ENCODE measurements around the gene CACNA1G. TPM values are rescaled to one million over a fixed set of nuclear protein-coding genes. Genes with fewer than 3 reads are reported as not detected.

Gene CACNA1G
- total RNA-seq, 1 experiment from 2014 or later = 13.0 TPM

DNA sequence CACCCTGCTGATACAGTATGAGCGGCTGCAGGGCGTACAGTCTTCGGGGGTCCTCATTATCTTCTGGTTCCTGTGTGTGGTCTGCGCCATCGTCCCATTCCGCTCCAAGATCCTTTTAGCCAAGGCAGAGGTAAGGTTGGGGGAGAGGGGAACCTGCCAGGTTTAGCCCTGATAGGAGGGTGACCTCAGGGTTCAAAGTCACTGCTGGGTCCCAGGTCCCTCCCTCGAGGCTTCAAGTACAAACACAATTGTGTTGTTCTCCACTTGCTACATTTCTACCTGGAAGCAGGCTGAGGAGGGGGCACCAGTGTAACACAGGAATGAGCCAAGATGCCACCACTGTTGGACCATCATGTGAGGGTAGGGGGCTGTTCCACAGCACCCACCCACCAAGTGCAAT, 96.5 kb downstream of the CACNA1G start:
- in situ Hi-C loops (cut with HindIII; ENCODE audit: low sequenced_read_pairs) = no loop called here
- no peak for DNase-seq (ENCODE audit: low spot score)

DNA sequence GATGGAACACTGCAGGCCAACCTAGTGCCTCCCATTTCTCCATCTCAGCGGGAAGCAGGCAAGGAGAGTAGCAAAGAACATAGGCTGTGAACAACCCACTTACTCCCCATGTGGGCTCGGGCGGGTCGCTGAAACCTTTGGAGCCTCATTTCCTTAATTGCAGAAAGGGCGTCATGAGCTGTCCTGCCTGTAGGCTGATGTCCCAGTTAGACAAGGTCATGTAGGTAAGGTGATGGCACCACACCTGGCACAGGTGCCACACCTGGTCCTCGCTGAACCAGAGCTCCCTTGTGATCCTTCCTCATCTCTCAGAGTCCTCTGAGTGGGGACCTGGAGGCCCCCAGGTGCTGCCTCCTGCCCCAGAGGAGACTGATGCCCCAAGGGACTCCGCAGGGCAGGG, 97.1 kb downstream of the CACNA1G start:
- no peak for DNase-seq (ENCODE audit: low spot score)
- in situ Hi-C loops (cut with HindIII; ENCODE audit: low sequenced_read_pairs) = no loop called here

DNA sequence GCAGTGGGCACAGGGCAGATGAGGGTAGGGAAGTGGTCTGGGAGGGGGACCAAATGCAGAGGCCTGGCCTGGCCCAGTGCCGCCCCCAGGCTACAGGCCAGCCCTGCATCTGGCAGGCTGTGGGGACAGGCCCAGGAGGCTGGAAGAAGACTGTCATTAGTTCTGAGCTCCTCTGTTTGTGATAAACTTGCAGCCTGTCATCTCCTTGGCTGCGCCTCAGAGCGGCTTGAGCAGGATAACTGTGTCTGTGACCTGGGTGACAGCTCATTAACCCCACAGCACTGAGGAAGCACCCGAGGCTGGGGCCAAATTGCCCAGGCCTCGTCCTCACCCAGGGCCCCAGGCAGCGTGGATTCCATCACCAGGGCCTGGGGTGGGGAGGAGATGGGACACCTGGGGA, 98.1 kb downstream of the CACNA1G start:
- in situ Hi-C loops (cut with HindIII; ENCODE audit: low sequenced_read_pairs) = no loop called here

DNA sequence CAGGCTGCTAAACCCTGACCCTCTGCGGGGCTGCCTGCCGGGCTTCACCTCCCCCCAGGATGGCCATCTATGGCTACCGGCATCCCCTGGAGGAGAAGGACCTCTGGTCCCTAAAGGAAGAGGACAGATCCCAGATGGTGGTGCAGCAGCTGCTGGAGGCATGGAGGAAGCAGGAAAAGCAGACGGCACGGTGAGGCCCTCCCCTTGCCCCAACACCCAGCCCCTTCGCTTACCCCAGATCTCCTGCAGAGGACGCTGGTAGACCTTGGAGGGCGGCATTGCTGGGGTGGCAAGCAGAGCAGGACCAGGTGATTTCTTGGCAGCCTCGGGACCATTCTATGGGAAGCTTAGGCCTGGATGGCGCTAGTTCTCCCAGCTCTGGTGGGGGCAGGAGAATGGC, 98.7 kb downstream of the CACNA1G start:
- in situ Hi-C loops (cut with HindIII; ENCODE audit: low sequenced_read_pairs) = no loop called here
- DNase-seq (ENCODE audit: low spot score) = no peak

More for the DNA sequence above, 98.1 kb downstream of the CACNA1G start:
- no peak for DNase-seq (ENCODE audit: low spot score)

DNA sequence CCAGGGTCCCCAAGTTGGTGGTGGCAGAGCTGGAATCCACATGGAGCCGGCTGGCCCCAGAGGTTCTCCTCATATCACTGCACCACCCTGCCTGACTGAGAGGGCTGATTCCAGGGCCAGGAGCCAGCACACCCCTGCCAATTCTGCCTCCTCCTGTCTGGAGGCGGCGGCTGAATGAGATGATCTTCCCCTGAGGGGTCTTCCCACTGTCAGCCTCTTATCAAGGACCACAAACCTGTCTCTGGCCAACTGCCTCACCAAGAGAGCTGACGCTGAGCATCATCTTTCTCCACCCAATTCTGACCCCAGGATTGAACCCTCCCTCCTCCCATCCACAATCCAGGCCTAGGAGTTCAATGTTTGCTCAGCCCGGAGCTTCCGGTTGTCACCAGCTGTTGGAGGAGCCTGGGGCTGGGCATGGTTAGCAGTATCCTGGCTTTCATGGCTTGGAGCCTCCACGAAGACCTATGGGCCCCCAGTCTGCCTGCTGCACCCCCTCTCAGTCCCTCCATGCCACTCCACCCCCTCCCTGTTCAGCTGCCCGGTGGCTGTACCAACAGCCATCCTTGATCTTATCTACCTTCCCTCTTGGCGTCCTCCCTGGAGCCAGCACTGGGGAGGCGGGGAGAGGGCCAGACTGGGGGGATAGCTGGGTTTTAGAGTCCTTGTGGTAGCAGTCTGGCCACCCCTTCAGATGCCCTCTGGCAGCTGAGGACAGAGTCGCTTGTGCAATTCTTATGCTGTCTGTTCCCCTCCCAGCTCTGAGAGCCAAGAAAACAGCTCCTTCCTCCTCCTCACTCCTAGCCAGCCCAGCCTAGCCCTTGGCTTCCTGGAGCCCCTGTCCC, 99.7 kb downstream of the CACNA1G start:
- no peak for DNase-seq (ENCODE audit: low spot score)
- in situ Hi-C loops (cut with HindIII; ENCODE audit: low sequenced_read_pairs) = no loop called here

DNA sequence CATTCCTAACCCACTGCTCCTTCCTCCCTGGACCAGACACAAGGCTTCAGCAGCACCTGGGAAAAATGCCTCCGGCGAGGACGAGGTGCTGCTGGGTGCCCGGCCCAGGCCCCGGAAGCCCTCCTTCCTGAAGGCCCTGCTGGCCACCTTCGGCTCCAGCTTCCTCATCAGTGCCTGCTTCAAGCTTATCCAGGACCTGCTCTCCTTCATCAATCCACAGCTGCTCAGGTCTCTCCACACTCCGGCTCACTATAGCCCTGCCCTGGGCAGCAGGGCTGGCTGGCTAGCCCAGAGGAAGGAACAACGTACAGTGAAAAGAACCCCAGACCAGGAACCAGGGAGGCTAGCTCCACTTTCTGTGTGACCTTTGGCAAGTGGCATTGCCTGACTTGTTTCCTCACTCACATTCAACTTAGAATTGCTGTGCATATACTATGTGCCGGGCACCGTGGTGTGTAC, 100.4 kb downstream of the CACNA1G start:
- no peak for DNase-seq (ENCODE audit: low spot score)
- in situ Hi-C loops (cut with HindIII; ENCODE audit: low sequenced_read_pairs) = no loop called here

DNA sequence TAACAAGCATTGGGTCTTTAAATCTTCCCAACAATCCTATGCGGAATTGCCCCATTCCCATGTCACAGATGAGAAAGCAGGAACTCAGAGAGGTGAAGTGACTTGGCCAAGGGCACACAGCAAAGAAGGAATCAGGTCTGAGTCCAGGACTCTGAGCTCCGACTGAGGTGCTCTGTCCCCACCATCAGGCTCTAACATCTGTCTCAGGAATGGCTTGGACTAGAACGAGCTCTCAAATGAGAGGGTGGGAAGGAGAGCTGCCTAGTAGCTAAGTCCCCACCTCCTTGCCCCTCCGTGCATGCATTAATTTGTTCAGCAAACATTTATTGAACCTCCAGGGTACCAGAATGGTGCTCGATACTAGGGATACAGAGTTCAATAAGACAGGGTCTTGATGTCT, 100.8 kb downstream of the CACNA1G start:
- in situ Hi-C loops (cut with HindIII; ENCODE audit: low sequenced_read_pairs) = no loop called here
- no peak for DNase-seq (ENCODE audit: low spot score)

DNA sequence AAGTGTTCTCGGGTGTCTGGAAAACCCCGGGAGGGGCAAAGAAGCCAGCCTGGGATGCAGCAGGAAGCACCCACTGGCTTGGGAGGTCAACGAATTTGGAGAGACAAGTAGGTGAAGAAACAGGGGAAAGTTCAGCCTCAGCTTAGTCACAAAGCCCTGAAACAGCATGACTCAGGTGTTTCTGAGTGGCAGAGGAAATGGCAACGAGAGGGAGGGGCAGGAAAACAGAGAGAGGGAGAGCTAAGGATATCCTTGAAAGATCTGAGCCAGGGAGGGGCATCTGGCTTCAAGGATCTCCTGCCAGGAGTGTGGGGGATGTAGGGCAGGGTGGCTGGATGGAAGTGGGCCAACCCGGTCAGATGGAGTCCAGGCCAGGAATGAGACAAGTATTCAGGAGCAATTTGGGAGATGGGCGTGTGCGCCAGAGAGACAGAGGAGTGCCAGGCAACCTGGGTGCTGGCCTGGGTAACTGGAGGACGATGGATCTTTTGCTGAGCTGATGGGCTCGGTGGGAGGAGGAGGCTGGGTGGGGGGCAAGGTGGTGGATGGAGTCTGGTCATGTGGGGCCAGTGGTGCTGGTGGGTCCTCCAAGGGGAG, 101.4 kb downstream of the CACNA1G start:
- in situ Hi-C loops (cut with HindIII; ENCODE audit: low sequenced_read_pairs) = no loop called here

DNA sequence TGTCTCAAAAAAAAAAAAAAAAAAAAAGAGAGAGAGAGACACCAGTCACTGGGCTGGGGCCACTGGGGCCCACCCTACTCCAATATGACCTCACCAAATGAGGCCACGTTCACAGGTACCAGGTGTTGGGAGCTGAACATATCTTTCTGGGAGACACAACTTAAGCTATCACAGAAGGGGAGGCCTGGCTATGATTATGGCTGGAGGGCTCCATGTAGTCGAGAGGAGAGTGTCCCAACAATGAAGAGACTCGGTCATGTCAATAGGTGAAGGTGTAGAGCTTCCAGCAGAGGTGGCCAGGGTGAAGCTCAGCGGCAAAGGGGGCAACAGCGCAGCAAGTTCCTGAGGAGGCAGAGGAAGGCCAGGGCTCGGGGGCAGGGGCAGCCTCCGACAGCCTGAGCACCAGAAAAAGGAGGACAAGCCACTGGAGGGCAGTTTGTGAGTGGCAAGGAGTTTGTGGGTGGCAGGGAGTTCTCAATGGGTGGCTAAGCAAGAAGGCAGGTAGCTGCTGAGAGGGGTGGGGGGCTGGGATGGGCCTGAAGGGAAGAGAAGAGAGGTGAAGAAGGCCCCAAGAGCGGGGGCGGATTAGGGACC, 102.2 kb downstream of the CACNA1G start:
- in situ Hi-C loops (cut with HindIII; ENCODE audit: low sequenced_read_pairs) = no loop called here
- no peak for DNase-seq (ENCODE audit: low spot score)

More for the DNA sequence above, 101.4 kb downstream of the CACNA1G start:
- peak; percentile 69 for DNase-seq (ENCODE audit: low spot score)

DNA sequence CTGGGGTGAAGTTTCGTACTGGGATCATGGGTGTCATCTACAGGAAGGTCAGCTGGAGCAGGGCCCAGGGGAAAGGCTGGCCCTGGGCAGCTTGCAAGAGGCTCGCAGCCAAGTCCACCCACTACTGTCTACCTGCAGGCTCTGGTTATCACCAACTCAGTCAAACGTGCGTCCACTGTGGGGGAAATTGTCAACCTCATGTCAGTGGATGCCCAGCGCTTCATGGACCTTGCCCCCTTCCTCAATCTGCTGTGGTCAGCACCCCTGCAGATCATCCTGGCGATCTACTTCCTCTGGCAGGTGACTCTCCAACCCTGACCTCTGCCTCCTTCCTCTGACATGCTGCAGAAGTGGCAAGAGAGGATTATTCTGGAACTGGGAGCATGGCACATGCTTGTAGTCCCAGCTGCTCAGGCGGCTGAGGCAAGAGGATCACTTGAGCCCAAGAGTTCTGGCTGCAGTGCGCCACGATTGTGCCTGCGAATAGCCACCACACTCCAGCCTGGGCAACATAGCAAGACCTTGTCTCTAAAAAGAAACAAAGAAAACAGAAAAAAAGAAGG, 103.4 kb downstream of the CACNA1G start:
- in situ Hi-C loops (cut with HindIII; ENCODE audit: low sequenced_read_pairs) = no loop called here
- no peak for DNase-seq (ENCODE audit: low spot score)

DNA sequence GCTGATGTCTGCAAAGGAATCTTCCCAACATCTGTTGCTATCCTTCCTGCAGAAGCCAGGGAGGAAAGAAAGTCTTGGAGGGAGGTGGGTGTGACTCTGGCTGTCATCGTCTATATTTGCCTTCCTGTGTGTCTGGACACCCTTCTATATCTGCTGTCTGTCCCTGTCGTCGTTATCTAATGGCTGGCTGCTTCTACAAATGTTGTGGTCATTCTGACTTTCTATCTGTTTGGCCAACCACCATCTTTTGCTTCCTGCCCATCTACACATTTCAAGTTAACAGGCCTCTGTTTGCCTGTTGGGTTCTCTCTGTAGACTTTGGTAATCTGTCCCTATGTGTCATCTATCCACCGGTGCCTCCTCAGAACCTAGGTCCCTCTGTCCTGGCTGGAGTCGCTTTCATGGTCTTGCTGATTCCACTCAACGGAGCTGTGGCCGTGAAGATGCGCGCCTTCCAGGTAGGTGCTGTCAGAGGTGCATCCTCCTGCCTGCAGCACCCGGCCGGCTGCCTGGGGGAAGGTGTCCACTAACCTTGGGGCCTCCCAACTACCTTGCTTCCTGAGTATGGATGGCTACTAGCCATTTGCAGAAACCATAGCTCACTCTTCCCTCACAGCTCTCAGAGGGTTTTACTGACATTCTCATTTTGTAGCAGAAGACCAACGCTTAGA, 104.4 kb downstream of the CACNA1G start:
- no peak for DNase-seq (ENCODE audit: low spot score)
- in situ Hi-C loops (cut with HindIII; ENCODE audit: low sequenced_read_pairs) = no loop called here

DNA sequence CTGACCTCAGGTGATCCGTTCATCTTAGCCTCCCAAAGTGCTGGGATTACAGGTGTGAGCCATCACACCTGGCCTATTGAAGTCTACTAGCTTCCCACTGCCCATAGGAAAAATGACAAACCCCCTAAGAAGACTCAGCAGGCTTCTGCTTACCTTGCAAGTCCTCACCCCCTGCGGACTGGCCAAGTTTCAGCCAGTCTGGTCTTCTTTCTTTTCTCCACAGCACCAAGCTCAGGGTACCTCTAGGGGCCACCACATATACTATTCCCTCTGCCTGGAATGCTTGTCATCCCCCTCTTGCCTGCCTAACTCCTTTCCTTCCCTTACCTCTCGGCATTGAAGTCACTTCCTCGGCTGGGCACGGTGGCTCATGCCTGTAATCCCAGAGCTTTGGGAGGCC, 105.3 kb downstream of the CACNA1G start:
- in situ Hi-C loops (cut with HindIII; ENCODE audit: low sequenced_read_pairs) = no loop called here
- no peak for DNase-seq (ENCODE audit: low spot score)

DNA sequence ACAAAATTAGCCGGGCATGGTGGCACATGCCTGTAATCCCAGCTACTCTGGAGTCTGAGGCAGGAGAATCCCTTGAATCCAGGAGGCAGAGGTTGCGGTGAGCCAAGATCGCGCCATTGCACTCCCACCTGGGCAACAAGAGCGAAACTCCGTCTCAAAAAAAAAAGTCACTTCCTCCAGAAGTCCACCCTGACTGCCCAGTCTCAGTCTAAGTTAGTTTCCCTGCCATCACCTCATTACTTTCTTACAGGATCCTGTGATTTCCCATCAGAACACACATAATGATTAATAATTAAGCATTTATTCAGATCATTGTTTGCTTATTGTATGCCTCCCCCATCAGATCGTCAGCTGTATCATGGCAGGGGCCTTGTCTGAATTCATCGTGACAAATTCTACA, 105.8 kb downstream of the CACNA1G start:
- no peak for DNase-seq (ENCODE audit: low spot score)
- in situ Hi-C loops (cut with HindIII; ENCODE audit: low sequenced_read_pairs) = no loop called here

DNA sequence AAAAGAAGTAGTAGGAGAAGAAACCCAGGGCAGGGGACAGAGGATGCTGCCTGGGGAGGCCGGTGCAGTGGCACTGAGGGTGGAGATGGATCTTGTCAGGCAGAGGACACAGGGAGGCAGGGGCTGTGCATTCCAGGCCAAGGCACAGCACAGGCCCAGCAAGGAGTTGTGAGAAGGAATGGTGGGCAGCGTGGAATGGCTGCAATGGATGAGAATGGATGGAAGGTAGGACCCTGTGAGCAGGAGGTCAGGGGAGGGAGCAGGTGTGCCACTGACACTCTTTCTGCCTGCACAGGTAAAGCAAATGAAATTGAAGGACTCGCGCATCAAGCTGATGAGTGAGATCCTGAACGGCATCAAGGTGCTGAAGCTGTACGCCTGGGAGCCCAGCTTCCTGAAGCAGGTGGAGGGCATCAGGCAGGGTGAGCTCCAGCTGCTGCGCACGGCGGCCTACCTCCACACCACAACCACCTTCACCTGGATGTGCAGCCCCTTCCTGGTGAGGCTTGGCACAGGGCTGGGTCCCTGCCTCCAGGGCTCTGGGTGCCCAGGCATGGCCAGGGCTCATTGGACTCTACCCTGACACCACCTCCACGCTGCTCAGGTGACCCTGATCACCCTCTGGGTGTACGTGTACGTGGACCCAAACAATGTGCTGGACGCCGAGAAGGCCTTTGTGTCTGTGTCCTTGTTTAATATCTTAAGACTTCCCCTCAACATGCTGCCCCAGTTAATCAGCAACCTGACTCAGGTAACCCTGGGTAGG, 106.9 kb downstream of the CACNA1G start:
- DNase-seq (ENCODE audit: low spot score) = no peak
- in situ Hi-C loops (cut with HindIII; ENCODE audit: low sequenced_read_pairs) = no loop called here

DNA sequence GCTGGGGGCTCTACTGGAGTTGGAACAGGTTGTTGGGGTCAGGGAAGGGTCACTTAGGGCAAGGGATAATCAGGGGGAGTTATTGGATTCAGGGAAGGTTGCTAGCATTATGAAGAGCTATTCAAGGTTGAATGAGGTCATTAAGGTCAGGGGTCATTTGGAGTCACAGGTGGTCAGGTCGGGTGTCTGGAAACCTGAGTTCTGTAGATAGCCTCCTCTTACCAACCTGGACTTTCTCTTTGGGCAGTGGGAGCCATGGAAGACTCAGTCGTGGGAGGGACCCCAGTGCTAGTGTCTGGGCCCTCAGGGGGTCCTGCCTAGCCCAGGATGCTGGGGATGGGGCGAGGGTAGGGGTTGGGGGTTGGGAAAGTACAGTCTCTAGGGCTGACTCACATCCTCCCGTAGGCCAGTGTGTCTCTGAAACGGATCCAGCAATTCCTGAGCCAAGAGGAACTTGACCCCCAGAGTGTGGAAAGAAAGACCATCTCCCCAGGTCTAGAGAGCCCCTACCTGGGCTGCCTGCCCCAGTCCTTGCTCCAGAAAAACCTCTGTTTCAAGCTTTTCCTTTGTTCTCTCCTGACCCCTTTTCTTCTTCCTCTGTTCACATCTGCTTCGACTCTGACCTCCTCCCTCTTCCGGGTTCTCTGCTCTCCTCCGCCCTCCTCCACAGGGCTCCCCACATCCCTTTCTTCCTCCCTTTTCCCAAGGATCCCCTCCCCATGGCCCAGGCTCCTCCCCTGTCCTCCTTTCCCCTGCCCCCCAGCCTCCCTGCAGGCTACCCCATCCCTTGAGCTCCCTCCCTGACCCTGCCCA, 107.7 kb downstream of the CACNA1G start:
- no peak for DNase-seq (ENCODE audit: low spot score)
- in situ Hi-C loops (cut with HindIII; ENCODE audit: low sequenced_read_pairs) = no loop called here

DNA sequence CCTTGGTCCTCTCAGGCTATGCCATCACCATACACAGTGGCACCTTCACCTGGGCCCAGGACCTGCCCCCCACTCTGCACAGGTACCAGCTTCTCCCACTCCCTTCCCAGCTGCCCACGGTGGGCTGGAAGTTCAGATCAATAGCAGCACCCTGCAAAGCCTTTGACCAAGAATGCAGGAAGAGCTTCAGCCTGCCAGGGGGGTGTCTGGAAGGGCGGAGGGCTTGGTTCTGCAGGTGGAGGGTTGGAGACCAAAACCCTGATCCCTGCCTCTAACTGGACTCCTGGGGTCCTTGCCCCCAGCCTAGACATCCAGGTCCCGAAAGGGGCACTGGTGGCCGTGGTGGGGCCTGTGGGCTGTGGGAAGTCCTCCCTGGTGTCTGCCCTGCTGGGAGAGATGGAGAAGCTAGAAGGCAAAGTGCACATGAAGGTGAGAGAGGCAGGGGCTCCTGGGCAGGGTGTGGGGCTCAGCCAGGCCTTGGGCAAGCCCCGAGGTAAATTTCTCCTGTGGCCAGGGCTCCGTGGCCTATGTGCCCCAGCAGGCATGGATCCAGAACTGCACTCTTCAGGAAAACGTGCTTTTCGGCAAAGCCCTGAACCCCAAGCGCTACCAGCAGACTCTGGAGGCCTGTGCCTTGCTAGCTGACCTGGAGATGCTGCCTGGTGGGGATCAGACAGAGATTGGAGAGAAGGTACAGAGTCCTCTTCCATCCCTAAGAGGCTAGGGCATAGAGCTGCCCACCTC, 108.5 kb downstream of the CACNA1G start:
- in situ Hi-C loops (cut with HindIII; ENCODE audit: low sequenced_read_pairs) = no loop called here

DNA sequence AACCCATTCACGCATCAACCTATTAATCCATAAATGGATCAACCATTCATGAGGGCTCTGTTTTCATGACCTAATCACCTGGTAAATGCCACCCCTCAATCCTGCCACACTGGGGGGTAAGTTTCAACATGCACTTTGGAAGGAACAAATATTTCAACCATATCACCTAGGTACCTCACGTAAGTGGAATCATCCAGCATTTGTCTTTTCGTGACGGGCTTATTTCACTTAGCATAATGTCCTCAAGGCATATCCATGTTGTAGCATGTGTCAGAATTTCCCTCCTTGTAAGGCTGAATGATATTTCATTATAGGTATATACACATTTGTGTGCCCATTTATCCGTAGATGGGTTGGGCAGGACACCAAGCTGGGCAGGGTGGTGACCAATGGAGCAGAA, 111.6 kb downstream of the CACNA1G start:
- in situ Hi-C loops (cut with HindIII; ENCODE audit: low sequenced_read_pairs) = no loop called here
- DNase-seq (ENCODE audit: low spot score) = no peak

More for the DNA sequence above, 108.5 kb downstream of the CACNA1G start:
- no peak for DNase-seq (ENCODE audit: low spot score)
